NK-92 treated with Interleukin-12 subunit alpha and Interleukin-12 subunit beta, amount 100 ng/mL, for 24 hours (cell line): Measurements from ENCODE around the gene LURAP1L.
"Not testable (repeated sequence)": the region's sequence is repeated elsewhere in the genome, so short reads cannot be mapped to it uniquely, and the experiment has no call there.

Source experiments
- DNase-seq: peaks from one replicate; lab custom pipeline; 2025; lab: John Stamatoyannopoulos, UW

The LURAP1L gene

DNA sequence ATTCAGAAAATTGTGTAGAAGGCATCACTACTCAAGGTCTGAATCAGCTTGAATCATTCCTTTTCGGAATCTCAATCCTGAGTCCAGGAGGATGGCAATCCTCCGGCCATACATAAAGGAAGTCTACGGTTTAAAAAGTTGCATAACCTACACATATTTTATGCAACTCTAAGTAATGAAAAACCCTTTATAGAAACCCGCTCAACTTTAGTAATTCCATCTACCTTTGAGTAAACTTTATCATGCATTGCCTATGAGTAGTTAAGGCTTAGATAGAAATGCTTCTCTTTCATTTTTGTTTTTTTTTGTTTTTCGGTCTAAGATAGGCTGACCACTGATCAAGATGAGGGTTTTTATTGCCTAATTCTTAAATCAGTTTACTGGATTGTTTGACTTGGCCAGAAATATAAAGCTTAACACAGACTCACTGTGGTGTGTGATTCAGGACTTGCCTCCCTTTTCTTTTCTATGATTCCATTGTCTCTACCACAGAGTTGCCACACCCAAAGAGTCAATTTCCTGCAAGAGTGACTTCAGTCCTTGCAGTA, 85.0 kb downstream of the LURAP1L start:
- DNase-seq, result no peak

DNA sequence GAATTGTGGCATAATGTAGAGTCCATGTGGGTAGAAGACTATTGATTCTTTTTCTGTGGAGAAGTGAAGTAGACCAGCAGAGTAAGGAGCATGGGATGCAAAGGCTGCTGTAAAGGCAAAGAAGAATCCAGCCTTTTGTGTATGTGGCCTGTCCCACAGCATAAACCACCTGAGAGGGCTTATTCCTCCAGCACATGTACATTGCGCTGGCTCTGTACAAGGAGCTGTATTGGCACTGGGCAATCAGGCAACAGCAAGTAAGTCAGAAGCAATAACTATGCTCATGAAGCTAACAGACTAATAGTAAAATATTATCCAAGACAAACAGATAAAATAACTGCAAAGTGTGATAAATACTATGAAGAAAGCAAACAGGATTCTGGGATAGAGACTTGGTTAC, 86.2 kb downstream of the LURAP1L start:
- no peak for DNase-seq

DNA sequence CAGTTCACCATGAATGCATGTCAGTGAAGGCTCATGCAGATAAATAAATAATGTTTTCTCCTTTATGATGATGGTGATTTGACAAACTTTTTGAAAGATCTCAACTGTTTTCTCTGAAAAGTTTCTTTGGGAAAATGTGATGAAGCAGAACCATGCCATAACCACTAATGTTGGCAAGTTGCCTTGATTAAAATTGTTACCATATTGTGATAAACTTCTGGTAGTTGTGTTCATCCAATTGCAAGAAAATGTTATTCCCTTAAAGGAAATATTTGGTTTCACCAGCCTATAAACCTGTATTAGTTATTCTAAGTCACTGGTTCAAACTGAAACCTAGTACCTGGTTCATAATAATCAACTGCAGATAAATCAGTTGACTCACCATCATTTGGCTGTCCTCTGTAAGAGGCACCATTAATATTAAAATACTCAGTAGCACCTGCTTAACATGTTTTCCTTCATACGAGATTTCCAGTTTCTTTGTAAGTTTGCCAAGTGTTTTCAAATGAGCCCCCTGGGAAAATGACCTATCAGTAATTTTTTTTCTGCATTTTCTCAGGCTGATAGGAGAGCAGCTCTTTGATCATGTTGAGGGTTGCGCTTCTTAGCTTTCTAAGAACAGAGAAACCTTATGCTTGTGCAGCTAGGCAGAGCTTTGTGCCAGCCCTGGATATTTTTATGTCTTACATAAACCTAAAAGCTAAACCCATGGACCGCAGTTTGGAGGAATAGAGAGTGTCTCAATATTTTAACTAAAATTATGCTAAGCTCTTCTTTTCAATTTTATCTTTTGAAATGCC, 88.0 kb downstream of the LURAP1L start:
- DNase-seq, result no peak

DNA sequence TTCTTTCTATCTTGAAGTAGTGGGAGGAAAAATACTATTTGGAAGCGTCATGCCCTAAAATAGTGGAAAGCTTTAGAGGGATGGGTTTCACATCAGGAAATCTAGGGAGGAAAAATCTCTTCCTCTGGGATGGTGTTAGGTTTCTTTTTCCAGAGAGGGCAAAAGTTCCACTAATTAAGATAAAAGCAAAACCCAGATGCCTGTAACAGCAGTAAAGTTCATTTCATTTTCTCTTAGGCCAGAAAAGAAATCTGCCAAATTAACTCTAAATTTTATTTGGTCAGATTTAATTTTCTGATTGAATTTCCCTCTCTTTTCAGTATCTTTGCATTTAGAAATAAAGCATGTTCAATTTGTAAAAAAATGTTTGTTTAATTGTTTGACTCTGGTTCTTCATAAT, 88.8 kb downstream of the LURAP1L start:
- DNase-seq, result no peak

DNA sequence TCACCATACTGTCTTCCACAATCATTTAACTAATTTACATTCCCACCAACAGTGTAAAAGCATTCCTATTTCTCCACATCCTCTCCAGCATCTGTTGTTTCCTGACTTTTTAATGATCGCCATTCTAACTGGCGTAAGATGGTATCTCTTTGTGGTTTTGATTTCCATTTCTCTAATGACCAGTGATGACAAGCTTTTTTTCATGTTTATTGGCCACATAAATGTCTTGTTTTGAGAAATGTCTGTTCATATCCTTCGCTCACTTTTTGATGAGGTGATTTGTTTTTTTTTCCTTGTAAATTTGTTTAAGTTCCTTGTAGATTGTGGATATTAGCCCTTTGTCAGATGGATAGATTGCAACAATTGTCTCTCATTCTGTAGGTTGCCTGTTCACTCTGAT, 90.6 kb downstream of the LURAP1L start:
- DNase-seq, result not testable (repeated sequence)
